DND-41 (cell line): Measurements from ENCODE around the gene CAMK4.

ENCODE experiments used
- ATAC-seq: fragments of 200-7000 bp; cut with Tn5 transposase; 3 replicates; pipeline ENCODE4 v1.9.1; 2021; ENCODE audit warnings: low read depth; ENCODE audit not compliant: insufficient read depth
- DNase-seq: peaks from one replicate; pipeline ENCODE4 v3.0.0-alpha.2; 2020
- H2AFZ ChIP-seq: 2 replicates; pipeline ENCODE4 v1.6.0; 2012; ENCODE audit warnings: low read depth, low read length
- H3K27ac ChIP-seq: 2 replicates; pipeline ENCODE4 v1.5.1; 2012; ENCODE audit warnings: low read length, inconsistent platforms
- H3K27me3 ChIP-seq: fragments of 200-600 bp; sonication (generic); 2 replicates; pipeline ENCODE4 v1.6.0; 2012; ENCODE audit warnings: low read length, mild to moderate bottlenecking, inconsistent platforms; ENCODE audit not compliant: insufficient read depth, poor library complexity
- H3K36me3 ChIP-seq: 2 replicates; pipeline ENCODE4 v1.5.1; 2012; ENCODE audit warnings: low read length, inconsistent platforms; ENCODE audit not compliant: insufficient read depth
- H3K4me1 ChIP-seq: 2 replicates; pipeline ENCODE4 v1.5.1; 2012; ENCODE audit warnings: mild to moderate bottlenecking, low read length; ENCODE audit not compliant: insufficient read depth
- H3K4me2 ChIP-seq: 2 replicates; pipeline ENCODE4 v1.6.0; 2012; ENCODE audit warnings: mild to moderate bottlenecking, moderate library complexity, low read length, inconsistent platforms; ENCODE audit not compliant: insufficient read depth
- H3K4me3 ChIP-seq, 2 experiments: fragments of 200-600 bp in 1 of 2; shearing (Covaris generic) in 1 of 2; 2 replicates each; pipeline ENCODE4 v1.5.1; 2012 to 2016; ENCODE audit warnings: inconsistent platforms in 2 of 2, low read length in 2 of 2, mild to moderate bottlenecking in 2 of 2, low read depth in 1 of 2, moderate library complexity in 1 of 2
- H3K79me2 ChIP-seq: 2 replicates; pipeline ENCODE4 v1.6.0; 2012; ENCODE audit warnings: low read length, inconsistent platforms; ENCODE audit not compliant: insufficient read depth
- H3K9ac ChIP-seq: 2 replicates; pipeline ENCODE4 v1.6.0; 2012; ENCODE audit warnings: low read depth, mild to moderate bottlenecking, inconsistent platforms, low read length, moderate library complexity
- H3K9me3 ChIP-seq: 2 replicates; pipeline ENCODE4 v1.5.1; 2012; ENCODE audit warnings: low read length, moderate library complexity, mild to moderate bottlenecking, inconsistent platforms; ENCODE audit not compliant: insufficient read depth, severe bottlenecking
- H4K20me1 ChIP-seq: 2 replicates; pipeline ENCODE4 v1.6.0; 2012; ENCODE audit warnings: low read length; ENCODE audit not compliant: insufficient read depth
- CTCF ChIP-seq: IDR thresholded peaks from 2 replicates; pipeline ENCODE4 v1.5.1; 2012; ENCODE audit warnings: borderline replicate concordance, low read length, moderate library complexity, mild to moderate bottlenecking; ENCODE audit not compliant: poor library complexity, severe bottlenecking; ENCODE audit errors: extremely low read depth
- EZH2 ChIP-seq: IDR thresholded peaks from 3 replicates; pipeline ENCODE4 v1.6.1; 2012; ENCODE audit warnings: borderline replicate concordance, low read depth, mild to moderate bottlenecking, moderate library complexity, low read length, inconsistent platforms; ENCODE audit not compliant: severe bottlenecking

CAMK4 gene

DNA sequence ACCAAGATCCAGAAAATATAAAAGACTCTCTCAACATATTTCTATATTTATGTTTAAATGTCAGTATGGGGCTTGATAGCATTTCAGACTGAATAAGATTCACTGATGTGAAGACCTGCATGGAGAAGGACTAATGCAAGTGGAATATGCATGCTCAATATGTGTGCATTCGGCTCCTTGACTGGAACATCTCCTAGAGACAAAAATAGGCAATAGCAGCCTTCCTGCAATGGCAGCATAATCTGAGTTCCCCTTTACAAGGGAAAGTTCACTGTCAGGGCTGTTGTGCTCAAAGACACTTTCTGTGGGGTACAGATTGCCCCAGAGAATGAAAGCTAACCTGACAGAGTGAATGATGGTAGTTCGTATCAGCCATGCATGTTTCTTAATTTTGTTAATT is 245.7 kb downstream of the CAMK4 start:
- TF ChIP-seq CTCF, result no peak
- no peak for TF ChIP-seq EZH2
- no peak for DNase-seq

DNA sequence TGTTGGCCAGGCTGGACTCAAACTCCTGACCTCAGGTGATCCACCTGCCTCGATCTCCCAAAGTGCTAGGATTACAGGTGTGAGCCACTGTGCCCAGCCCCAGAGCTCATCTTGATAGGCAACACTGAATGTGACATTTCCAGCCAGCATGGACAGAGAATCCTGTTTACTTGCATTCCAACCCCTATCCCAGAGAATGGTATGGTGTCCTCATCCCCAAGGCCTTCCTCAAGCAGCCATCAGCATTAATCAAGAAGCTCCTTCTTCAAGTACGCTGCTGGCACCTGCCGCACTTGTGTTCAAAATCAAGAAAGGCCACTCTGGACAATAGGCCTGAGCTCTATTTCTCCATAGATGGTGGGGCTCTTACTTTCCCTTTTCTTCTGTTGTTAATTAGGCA is 247.9 kb downstream of the CAMK4 start:
- Histone ChIP-seq H4K20me1 (no peaks in the 10 kb centered on the region), H3K4me2 (no peak overlapping the region), H3K27me3 (no peaks in the 10 kb centered on the region), H3K9me3 (no peaks in the 10 kb centered on the region), H3K36me3 (no peaks in the 10 kb centered on the region), H3K4me3 (no peak overlapping the region), H3K4me1 (no peaks in the 10 kb centered on the region), H3K79me2 (no peaks in the 10 kb centered on the region), H3K27ac (no peak overlapping the region), H2AFZ (no peak overlapping the region), H3K9ac (no peak overlapping the region)
- DNase-seq (no peak), ATAC-seq (no peak)
- no peak for TF ChIP-seq EZH2
- TF ChIP-seq CTCF, result no peak

More for the DNA sequence above, 245.7 kb downstream of the CAMK4 start:
- no peaks in the 10 kb centered on the region for H3K4me1 ChIP-seq
- no peak for ATAC-seq
- H3K36me3 ChIP-seq, result no peaks in the 10 kb centered on the region
- no peak overlapping the region for H3K4me2 ChIP-seq
- no peak overlapping the region for H2AFZ ChIP-seq
- no peak overlapping the region for H3K4me3 ChIP-seq
- no peak overlapping the region for H3K27ac ChIP-seq
- H3K79me2 ChIP-seq, result no peaks in the 10 kb centered on the region
- no peak overlapping the region for H3K9ac ChIP-seq
- no peaks in the 10 kb centered on the region for H3K9me3 ChIP-seq
- H3K27me3 ChIP-seq, result no peaks in the 10 kb centered on the region
- no peaks in the 10 kb centered on the region for H4K20me1 ChIP-seq

GRCh38 chr5:111472579-111472978 is 248.4 kb downstream of the CAMK4 start:
- ATAC-seq, result 0 out of 3 replicates have a peak, but pooled peaks have one; percentile 35
- Histone ChIP-seq H3K9ac (no peak overlapping the region), H3K36me3 (no peaks in the 10 kb centered on the region), H3K9me3 (no peaks in the 10 kb centered on the region), H4K20me1 (no peaks in the 10 kb centered on the region), H3K27me3 (no peaks in the 10 kb centered on the region), H3K27ac (no peak overlapping the region), H3K4me1 (no peaks in the 10 kb centered on the region), H2AFZ (no peak overlapping the region), H3K4me2 (no peak overlapping the region), H3K79me2 (no peaks in the 10 kb centered on the region), H3K4me3 (no peak overlapping the region)
- DNase-seq, result no peak
- no peak for TF ChIP-seq EZH2
- TF ChIP-seq CTCF, result no peak

DNA sequence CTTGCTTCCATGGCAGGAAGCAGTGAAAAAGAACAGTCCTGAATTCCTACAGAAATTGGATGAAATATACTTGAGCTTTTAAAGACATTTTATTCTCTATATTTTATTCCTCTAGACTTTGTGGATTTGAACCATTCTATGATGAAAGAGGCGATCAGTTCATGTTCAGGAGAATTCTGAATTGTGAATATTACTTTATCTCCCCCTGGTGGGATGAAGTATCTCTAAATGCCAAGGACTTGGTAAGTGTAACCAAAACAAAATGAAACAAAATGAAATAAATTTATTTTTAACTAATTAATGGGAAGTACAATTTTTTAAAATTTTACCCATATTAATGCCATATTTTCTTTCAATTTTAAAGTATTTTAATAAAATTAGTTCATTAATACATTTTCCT is 254.1 kb downstream of the CAMK4 start:
- Histone ChIP-seq H2AFZ (no peak overlapping the region), H3K9ac (no peak overlapping the region), H3K4me1 (no peaks in the 10 kb centered on the region), H3K79me2 (no peaks in the 10 kb centered on the region), H3K4me2 (no peak overlapping the region), H3K36me3 (0 out of 2 replicates have a peak, but pooled peaks cover 7% of the 10 kb centered on the region), H3K27me3 (no peaks in the 10 kb centered on the region), H4K20me1 (no peaks in the 10 kb centered on the region), H3K27ac (no peak overlapping the region), H3K4me3 (no peak overlapping the region), H3K9me3 (no peaks in the 10 kb centered on the region)
- 0 out of 3 replicates have a peak, but pooled peaks have one; percentile 48 for ATAC-seq
- no peak for TF ChIP-seq EZH2
- TF ChIP-seq CTCF, result peak; percentile 37
- DNase-seq, result no peak
